HG02981 (cell line): ENCODE results near the gene NKX2-1.
"Not testable (repeated sequence)": the region's sequence is repeated elsewhere in the genome, so short reads cannot be mapped to it uniquely, and the experiment has no call there.

Experiments
- ATAC-seq: cut with Tn5 transposase; IDR thresholded peaks from one replicate; pipeline ENCODE4 v1.9.1; 2021; ENCODE audit warnings: mild to moderate bottlenecking, moderate library complexity; ENCODE audit not compliant: unreplicated experiment

The NKX2-1 gene

DNA sequence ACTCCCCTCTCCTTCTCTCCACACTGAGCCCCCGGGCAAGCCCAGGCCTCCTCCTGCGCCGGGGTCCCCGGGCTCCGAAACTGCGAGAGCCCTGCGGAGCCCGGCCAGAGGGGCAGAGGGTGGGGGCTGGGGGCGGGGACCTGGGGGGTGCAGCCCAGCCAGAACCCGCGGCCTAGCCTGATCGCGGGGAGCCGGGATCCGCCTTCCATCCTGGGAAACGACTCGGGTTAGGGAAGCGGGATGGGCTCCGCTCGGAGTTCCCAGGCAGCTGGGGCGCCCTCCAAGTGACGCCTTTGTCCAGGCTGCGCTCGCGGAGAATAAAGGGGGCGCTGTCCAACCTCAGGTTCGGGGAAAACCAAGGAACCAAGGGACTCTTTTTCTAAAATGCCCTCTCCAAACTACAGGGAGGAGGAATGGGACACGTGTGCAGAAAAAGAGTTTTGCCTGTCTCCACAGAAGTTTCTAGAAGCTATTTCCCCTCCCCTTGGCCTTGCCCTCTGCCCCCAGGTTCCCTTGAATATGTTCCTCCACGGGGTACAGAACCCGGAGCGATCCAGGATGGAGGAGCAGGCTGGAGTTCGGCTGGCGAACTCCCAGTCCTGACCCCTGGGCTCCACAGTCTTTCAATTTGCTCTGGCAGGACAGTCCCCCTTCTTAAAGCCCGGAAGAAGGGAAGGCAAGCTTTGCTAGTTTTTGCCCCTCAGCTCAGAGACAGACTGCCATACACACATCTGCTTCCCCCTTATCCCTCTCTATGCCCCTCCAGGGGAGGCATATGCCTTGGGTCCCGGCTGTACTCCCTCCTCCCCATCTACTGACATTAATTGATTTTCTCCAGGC, 13.9 kb downstream of the NKX2-1 start:
- no peak for ATAC-seq

- ATAC-seq: no peak
These were observed 14.7 kb downstream of the NKX2-1 start for GRCh38 chr14:36505181-36505815.

GRCh38 chr14:36504771-36505175, 15.3 kb downstream of the NKX2-1 start:
- ATAC-seq: no peak

GRCh38 chr14:36503771-36504741, 16.0 kb downstream of the NKX2-1 start:
- no peak for ATAC-seq

GRCh38 chr14:36502558-36503508, 17.2 kb downstream of the NKX2-1 start:
- ATAC-seq: no peak

DNA sequence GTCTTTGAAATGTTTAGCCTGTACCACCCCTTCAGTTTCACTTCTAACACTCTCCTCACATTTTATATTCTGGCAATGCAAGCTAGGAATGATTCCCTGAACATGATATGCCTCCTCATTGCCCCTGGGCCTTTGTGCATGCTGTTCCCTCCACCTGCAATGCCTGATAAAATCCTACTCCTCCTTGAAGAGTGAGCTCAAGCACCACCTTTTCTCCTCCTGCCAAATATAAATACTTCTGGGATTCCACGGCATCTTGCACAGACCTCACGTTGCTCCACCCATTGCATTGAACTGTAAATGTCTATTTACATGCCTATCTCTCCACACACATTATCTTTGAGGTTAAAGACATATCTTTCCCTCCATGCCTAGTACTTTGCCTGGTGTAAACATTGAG, 21.1 kb downstream of the NKX2-1 start:
- no peak for ATAC-seq

- ATAC-seq: no peak
These were observed 23.7 kb downstream of the NKX2-1 start for GRCh38 chr14:36496346-36496745.

DNA sequence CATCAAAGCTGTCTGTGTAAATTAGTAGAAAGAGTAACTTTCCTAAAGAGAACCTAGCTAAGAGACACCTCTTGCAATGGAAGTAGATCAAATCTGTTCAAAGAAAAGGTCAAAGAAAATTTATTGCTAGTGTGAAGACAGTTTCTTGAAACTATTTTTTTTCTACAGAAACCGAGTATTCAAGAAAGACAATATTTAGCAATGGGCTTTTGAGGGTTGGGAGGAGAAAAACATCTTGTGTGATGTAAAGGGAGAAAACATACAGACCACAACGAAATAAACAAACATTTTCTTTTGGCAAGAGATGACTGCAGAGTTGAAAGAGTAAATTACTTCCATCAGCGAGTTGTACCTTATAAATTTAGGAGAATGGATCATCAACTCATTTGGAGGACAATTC, 24.4 kb downstream of the NKX2-1 start:
- no peak for ATAC-seq

GRCh38 chr14:36493761-36494160, 26.3 kb downstream of the NKX2-1 start:
- ATAC-seq: no peak

GRCh38 chr14:36485773-36486172, 34.3 kb downstream of the NKX2-1 start:
- ATAC-seq: no peak

- no peak for ATAC-seq
These were observed 40.7 kb downstream of the NKX2-1 start for GRCh38 chr14:36479344-36479743.

- ATAC-seq: peak; percentile 72
These were observed 41.2 kb downstream of the NKX2-1 start for GRCh38 chr14:36478782-36479181.

DNA sequence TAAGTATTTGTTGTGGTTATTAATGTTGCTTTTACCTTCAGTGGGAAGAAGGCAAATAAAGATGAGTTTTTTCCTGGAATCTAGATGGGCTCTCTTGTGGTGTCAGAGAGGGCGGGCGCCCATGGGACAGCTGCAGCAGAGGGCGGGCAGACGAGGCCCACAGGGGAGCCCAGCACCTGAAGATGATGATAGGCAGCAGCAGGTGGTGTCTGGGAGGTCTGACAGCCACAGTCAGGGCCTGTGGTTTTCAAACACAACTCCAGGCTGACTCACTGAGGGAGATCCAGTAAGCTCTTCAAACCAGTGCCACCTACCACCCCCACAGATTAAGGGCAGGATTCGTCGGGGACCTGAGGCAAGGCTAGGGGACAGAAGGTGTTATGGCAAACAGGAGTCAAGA, 42.8 kb downstream of the NKX2-1 start:
- no peak for ATAC-seq

DNA sequence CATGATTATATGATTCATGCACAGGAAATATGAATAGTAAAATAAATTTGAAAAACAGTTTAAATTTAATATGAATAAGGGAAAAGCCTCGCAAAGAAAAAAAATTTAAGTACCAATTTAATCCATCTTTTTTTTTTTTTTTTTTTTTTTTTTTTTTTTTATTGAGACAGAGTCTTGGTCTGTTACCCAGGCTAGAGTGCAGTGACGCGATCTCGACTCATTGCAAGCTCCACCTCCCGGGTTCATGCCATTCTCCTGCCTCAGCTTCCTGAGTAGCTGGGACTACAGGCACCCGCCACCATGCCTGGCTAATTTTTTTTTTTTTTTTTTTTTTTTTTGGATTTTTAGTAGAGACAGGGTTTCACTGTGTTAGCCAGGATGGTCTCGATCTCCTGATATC, 44.0 kb downstream of the NKX2-1 start:
- ATAC-seq: not testable (repeated sequence)

- no peak for ATAC-seq
These were observed 45.4 kb downstream of the NKX2-1 start for GRCh38 chr14:36474593-36474992.

GRCh38 chr14:36471431-36471830, 48.6 kb downstream of the NKX2-1 start:
- no peak for ATAC-seq

DNA sequence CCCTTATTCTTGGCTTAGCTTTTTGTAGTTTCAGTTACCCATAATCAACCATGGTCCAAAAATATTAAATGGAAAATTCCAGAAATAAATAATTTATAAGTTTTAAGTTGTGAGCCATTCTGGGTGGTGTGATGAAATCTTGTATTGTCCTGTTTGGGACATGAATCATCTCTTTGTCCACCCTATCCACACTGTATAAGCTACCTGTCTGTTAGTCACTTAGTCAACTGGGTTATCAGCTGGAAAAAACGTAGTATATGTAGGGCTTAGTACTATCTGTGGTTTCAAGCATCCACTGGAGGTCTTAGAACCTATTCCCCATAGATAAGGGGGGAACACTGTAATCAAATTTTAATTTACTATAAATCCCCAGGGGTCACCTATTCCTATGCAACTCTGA, 52.7 kb downstream of the NKX2-1 start:
- no peak for ATAC-seq
